HK-2 (cell line): ENCODE measurements around the gene RPS6KA1.
"Not testable (repeated sequence)": the region's sequence is repeated elsewhere in the genome, so short reads cannot be mapped to it uniquely, and the experiment has no call there.

Experiments
- DNase-seq: peaks from one replicate; pipeline ENCODE4 v3.0.0-alpha.2; 2018; ENCODE audit not compliant: unreplicated experiment

The RPS6KA1 gene

GRCh38 chr1:26597629-26598039 is 68.1 kb downstream of the RPS6KA1 start:
- DNase-seq, result no peak

- no peak for DNase-seq
Observed at GRCh38 chr1:26598890-26599289, 69.3 kb downstream of the RPS6KA1 start.

GRCh38 chr1:26602378-26602959 is 72.9 kb downstream of the RPS6KA1 start:
- no peak for DNase-seq

GRCh38 chr1:26603856-26604255 is 74.3 kb downstream of the RPS6KA1 start:
- DNase-seq, result no peak

- no peak for DNase-seq
Observed at GRCh38 chr1:26607186-26607585, 77.6 kb downstream of the RPS6KA1 start.

GRCh38 chr1:26608895-26609294 is 79.3 kb downstream of the RPS6KA1 start:
- no peak for DNase-seq

GRCh38 chr1:26610781-26611180 is 81.2 kb downstream of the RPS6KA1 start:
- DNase-seq, result no peak

- DNase-seq, result not testable (repeated sequence)
Observed at GRCh38 chr1:26612627-26613026, 83.1 kb downstream of the RPS6KA1 start.

- no peak for DNase-seq
Observed at GRCh38 chr1:26614655-26615411, 85.3 kb downstream of the RPS6KA1 start.

GRCh38 chr1:26616881-26617280 is 87.3 kb downstream of the RPS6KA1 start:
- no peak for DNase-seq

GRCh38 chr1:26618561-26618960 is 89.0 kb downstream of the RPS6KA1 start:
- DNase-seq, result no peak
